HTR-8/SVneo (cell line): Measurements from ENCODE around the gene PCCA.

ENCODE experiments used
- DNase-seq: peaks from one replicate; pipeline ENCODE4 v3.0.0; 2011; ENCODE audit warnings: low spot score, mixed read lengths; ENCODE audit not compliant: insufficient read length
- FAIRE-seq: peaks from 2 replicates; lab custom pipeline; 2011; peaks lifted over from hg19 to GRCh38; lab: Jason Lieb, UNC

PCCA gene

GRCh38 chr13:100532090-100532766 lies 443.3 kb downstream of the PCCA start:
- DNase-seq (no peak), FAIRE-seq (no peak)

- no peak for FAIRE-seq
- no peak for DNase-seq
Measured at GRCh38 chr13:100532836-100533435, 444.0 kb downstream of the PCCA start.

GRCh38 chr13:100533588-100534041 lies 444.7 kb downstream of the PCCA start:
- no peak for FAIRE-seq
- DNase-seq, result no peak

- DNase-seq, result no peak
Measured at GRCh38 chr13:100534147-100534843, 445.4 kb downstream of the PCCA start.

GRCh38 chr13:100534911-100535310 lies 446.0 kb downstream of the PCCA start:
- FAIRE-seq (no peak), DNase-seq (no peak)

More at GRCh38 chr13:100534147-100534843, 445.4 kb downstream of the PCCA start:
- no peak for FAIRE-seq

- DNase-seq (no peak), FAIRE-seq (no peak)
Measured at GRCh38 chr13:100535426-100536135, 446.7 kb downstream of the PCCA start.

- FAIRE-seq, result no peak
Measured at GRCh38 chr13:100536643-100537180, 447.8 kb downstream of the PCCA start.

GRCh38 chr13:100537486-100537885 lies 448.6 kb downstream of the PCCA start:
- DNase-seq (no peak), FAIRE-seq (no peak)

More at GRCh38 chr13:100536643-100537180, 447.8 kb downstream of the PCCA start:
- DNase-seq, result no peak

- DNase-seq (no peak), FAIRE-seq (no peak)
Measured at GRCh38 chr13:100537951-100538462, 449.1 kb downstream of the PCCA start.

- DNase-seq (no peak), FAIRE-seq (no peak)
Measured at GRCh38 chr13:100540621-100541020, 451.7 kb downstream of the PCCA start.

- no peak for DNase-seq
- FAIRE-seq, result no peak
Measured at GRCh38 chr13:100541897-100542825, 453.3 kb downstream of the PCCA start.

GRCh38 chr13:100542826-100543156 lies 453.9 kb downstream of the PCCA start:
- FAIRE-seq (no peak), DNase-seq (peak; percentile 39)

GRCh38 chr13:100543872-100544602 lies 455.1 kb downstream of the PCCA start:
- FAIRE-seq (no peak), DNase-seq (no peak)

- FAIRE-seq (no peak), DNase-seq (no peak)
Measured at GRCh38 chr13:100544866-100545683, 456.2 kb downstream of the PCCA start.

GRCh38 chr13:100545684-100546061 lies 456.8 kb downstream of the PCCA start:
- FAIRE-seq, result no peak

GRCh38 chr13:100546713-100547405 lies 458.0 kb downstream of the PCCA start:
- FAIRE-seq, result no peak
- no peak for DNase-seq

More at GRCh38 chr13:100545684-100546061, 456.8 kb downstream of the PCCA start:
- DNase-seq, result no peak

GRCh38 chr13:100547791-100548201 lies 458.9 kb downstream of the PCCA start:
- DNase-seq, result no peak
- no peak for FAIRE-seq
